Brain microvascular endothelial cell (primary cell): ENCODE data around the gene FOCAD.

Experiments
- DNase-seq: peaks from one replicate; pipeline ENCODE4 v3.0.0-alpha.2; 2020
- H3K27ac ChIP-seq: fragments of 250-450 bp; sonication (Bioruptor Pico); 2 replicates; pipeline ENCODE4 v1.5.1; 2020; ENCODE audit warnings: mild to moderate bottlenecking, moderate library complexity
- H3K27me3 ChIP-seq: fragments of 250-450 bp; sonication (Bioruptor Pico); replicated peaks from 2 replicates; pipeline ENCODE4 v1.5.1; 2020; ENCODE audit warnings: mild to moderate bottlenecking
- H3K36me3 ChIP-seq: fragments of 250-450 bp; sonication (Bioruptor Pico); replicated peaks from 2 replicates; pipeline ENCODE4 v1.5.1; 2020; ENCODE audit warnings: mild to moderate bottlenecking
- H3K4me3 ChIP-seq: 2 replicates; pipeline ENCODE4 v1.5.1; 2011; ENCODE audit warnings: low read depth, mild to moderate bottlenecking, control low read depth, low read length, moderate library complexity
- in situ Hi-C: cut with HindIII; loops from 2 replicates; pipeline ENCODE4 v1.10.0; 2017; ENCODE audit warnings: low sequenced_read_pairs, low pct_ligation_motif_present
- TF ChIP-seq, protein P1 (sequence below): IDR thresholded peaks from 2 replicates; pipeline ENCODE4 v1.5.1; 2011; ENCODE audit warnings: low read depth, mild to moderate bottlenecking, moderate library complexity, low read length, control low read depth, inconsistent platforms; ENCODE audit errors: missing control alignments

The FOCAD gene

DNA sequence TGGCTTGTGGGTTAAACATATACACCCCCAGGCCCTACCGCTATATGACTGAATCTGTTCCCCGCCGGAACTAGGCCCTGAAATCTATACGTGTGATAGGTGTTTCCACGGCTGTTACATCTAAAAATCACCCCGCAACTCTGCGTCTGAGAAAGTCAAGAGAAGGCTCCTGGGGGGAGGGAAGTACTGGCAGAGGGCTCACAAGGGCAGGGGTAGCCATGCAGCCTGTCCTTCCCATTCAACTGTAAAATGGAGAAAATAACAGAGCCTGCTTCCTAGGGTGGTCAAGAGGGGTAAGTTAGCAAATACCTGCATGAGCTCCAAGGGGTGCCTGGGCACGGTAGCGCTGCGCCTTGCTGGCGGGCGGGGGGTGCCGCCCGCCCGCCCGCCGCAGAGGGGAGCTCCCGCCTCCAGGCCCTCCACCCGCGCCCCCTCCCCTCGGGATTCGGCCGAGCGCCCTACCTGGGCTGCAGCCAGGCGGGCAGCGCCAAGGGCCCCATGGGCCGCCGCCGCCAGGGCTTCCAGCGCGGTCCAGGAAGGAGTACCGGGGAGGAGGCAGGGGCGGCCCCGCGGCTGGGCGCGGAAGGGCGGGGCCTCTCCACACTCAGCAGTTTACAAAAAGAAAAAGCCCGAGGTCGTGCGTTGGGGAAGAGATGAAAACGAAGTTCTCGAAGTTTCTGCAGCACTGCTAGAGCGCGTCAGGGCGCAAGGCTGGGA is 347.2 kb downstream of the FOCAD start, which contains the start of gene HACD4:
HACD4 (minus strand) TSS at position 550 of the 717 bp plus-strand sequence; CDS start at position 500, 50 bp downstream.
- Histone ChIP-seq H3K27me3 (no peaks in the 10 kb centered on the region), H3K36me3 (no peaks in the 10 kb centered on the region), H3K27ac (peak within 1 kb of the TSS; percentile 6), H3K4me3 (peak within 1 kb of the TSS; percentile 63)
- peak; percentile 13 for DNase-seq
- TF ChIP-seq, protein P1, sequence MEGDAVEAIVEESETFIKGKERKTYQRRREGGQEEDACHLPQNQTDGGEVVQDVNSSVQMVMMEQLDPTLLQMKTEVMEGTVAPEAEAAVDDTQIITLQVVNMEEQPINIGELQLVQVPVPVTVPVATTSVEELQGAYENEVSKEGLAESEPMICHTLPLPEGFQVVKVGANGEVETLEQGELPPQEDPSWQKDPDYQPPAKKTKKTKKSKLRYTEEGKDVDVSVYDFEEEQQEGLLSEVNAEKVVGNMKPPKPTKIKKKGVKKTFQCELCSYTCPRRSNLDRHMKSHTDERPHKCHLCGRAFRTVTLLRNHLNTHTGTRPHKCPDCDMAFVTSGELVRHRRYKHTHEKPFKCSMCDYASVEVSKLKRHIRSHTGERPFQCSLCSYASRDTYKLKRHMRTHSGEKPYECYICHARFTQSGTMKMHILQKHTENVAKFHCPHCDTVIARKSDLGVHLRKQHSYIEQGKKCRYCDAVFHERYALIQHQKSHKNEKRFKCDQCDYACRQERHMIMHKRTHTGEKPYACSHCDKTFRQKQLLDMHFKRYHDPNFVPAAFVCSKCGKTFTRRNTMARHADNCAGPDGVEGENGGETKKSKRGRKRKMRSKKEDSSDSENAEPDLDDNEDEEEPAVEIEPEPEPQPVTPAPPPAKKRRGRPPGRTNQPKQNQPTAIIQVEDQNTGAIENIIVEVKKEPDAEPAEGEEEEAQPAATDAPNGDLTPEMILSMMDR: no peak
- in situ Hi-C loops: no loop called here

DNA sequence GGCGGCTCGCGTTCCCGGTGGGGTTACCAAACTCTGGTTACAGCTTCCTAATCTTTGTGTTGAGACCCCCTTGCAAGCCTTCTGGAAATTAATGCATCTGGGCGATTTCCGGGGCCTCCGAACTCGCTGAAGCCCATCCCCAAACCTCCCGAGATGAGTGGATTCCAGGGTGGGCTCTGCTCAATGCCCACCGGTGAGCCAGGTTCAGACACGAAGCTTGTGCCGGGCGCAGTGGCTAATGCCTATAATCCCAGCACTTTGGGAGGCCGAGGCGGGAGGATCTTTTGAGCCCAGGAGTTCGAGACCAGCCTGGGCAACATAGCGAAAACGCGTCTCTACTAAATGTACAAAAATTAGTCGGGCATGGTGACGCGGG is 347.7 kb downstream of the FOCAD start:
- TF ChIP-seq, protein P1: no peak
- no peaks in the 10 kb centered on the region for H3K27me3 ChIP-seq
- in situ Hi-C loops: no loop called here
- no peak for DNase-seq
- peak overlapping the region; percentile 63 for H3K4me3 ChIP-seq
- no peaks in the 10 kb centered on the region for H3K36me3 ChIP-seq
- no peak overlapping the region for H3K27ac ChIP-seq

DNA sequence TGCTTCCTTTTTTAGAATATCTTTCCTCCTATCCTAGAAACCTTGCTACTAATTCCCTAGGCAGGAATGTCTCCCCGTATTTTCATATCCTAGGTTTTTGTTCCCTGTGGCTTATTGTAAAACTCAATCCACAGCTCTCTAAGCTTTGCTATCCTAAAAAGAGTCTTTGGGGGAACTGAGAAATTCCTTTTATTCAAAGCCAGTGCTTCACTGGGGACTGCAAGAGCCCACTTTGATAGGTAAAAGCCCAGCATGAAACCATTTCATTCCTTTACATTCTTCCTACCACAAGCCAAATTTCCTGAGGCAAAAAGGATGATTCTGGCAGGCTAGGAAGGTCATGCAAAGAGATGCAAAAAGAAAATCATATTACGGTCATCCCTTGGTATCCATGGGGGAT is 353.2 kb downstream of the FOCAD start:
- Histone ChIP-seq H3K36me3 (no peaks in the 10 kb centered on the region), H3K27me3 (no peaks in the 10 kb centered on the region), H3K4me3 (no peak overlapping the region), H3K27ac (no peak overlapping the region)
- DNase-seq: no peak
- in situ Hi-C loops: no loop called here
- TF ChIP-seq, protein P1: no peak

DNA sequence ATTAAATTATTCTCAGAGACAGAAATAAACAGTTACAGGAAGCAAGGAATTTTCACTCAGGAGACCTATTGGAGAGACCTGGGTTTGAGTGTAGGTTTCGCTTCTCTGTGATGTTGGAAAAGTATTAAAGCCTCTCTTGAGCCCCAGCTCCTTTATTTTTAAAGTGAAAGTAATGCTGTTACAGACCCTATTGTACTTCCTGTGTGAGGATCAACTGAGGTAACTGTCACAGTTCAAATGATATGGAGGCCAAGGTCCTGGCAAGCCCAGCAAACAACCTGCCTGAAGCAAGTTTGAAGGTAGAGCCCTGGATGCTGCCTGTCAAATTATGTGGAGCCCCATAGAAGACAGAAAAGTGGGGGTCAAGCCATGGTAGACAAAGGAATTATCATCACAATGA is 355.2 kb downstream of the FOCAD start:
- no peak overlapping the region for H3K27ac ChIP-seq
- H3K27me3 ChIP-seq: no peaks in the 10 kb centered on the region
- no peak for DNase-seq
- H3K36me3 ChIP-seq: no peaks in the 10 kb centered on the region
- in situ Hi-C loops: no loop called here
- TF ChIP-seq, protein P1: no peak
- H3K4me3 ChIP-seq: no peak overlapping the region

DNA sequence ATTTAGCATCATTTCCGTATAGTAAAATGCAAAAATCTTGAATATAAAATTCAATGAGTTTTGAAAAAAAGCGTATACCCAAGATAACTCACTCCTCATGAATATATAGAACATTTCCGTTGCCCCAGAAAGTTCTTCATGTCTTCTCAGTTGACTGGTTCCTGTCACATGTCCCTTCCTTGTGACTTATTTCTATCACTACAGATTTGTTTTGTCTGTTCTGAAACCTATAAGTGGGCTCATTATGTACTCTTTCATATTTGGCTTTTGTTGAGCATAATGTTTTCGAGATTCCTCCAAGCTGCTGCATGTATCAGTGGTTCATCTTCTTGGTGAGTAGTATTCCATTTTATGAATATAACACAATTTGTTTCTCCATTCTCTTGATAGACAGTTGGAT is 358.4 kb downstream of the FOCAD start:
- H3K27ac ChIP-seq: no peak overlapping the region
- TF ChIP-seq, protein P1: no peak
- no peaks in the 10 kb centered on the region for H3K27me3 ChIP-seq
- DNase-seq: no peak
- no peaks in the 10 kb centered on the region for H3K36me3 ChIP-seq
- in situ Hi-C loops: no loop called here
- H3K4me3 ChIP-seq: no peak overlapping the region

DNA sequence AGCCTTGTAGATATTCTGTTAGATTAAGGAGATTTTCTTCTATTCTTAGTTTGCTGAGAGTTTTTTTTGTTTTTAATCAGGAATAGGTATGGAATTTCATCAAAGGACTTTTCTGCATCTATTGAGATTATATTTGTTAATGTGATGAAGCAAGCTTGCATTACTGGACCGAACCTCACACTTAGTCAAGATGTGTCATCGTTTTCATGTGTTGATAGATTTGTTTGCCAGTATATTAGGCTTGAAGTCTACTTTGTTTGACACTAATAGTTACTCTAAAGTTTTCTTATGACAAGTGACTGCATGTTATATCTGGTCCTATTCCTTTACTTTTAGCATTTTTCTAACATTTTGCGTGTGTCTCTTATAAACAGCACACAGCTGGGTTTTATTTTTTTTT is 359.8 kb downstream of the FOCAD start:
- Histone ChIP-seq H3K27ac (no peak overlapping the region), H3K36me3 (no peaks in the 10 kb centered on the region), H3K27me3 (no peaks in the 10 kb centered on the region), H3K4me3 (no peak overlapping the region)
- in situ Hi-C loops: no loop called here
- DNase-seq: no peak
- TF ChIP-seq, protein P1: no peak
